HG03439 (cell line): ENCODE data around the gene GMCL2.
"Not testable (repeated sequence)": the region's sequence is repeated elsewhere in the genome, so short reads cannot be mapped to it uniquely, and the experiment has no call there.

Experiments used
- ATAC-seq: cut with Tn5 transposase; IDR thresholded peaks from one replicate; pipeline ENCODE4 v1.9.1; 2021; ENCODE audit warnings: mild to moderate bottlenecking, moderate library complexity; ENCODE audit not compliant: unreplicated experiment

GMCL2 gene

GRCh38 chr5:178207183-178207916, 20.2 kb upstream of the GMCL2 start:
- no peak for ATAC-seq

GRCh38 chr5:178206166-178207101, 19.3 kb upstream of the GMCL2 start:
- ATAC-seq: no peak

- no peak for ATAC-seq
These were observed 18.5 kb upstream of the GMCL2 start for GRCh38 chr5:178205749-178206047.

GRCh38 chr5:178204935-178205748, 18.0 kb upstream of the GMCL2 start:
- ATAC-seq: peak; percentile 47

- ATAC-seq: peak; percentile 80
These were observed 17.2 kb upstream of the GMCL2 start, which contains the start of gene HNRNPAB for GRCh38 chr5:178204182-178204934. TSS of gene HNRNPAB (plus strand) at chr5:178204533. CDS start at chr5:178204838, 305 bp downstream.

DNA sequence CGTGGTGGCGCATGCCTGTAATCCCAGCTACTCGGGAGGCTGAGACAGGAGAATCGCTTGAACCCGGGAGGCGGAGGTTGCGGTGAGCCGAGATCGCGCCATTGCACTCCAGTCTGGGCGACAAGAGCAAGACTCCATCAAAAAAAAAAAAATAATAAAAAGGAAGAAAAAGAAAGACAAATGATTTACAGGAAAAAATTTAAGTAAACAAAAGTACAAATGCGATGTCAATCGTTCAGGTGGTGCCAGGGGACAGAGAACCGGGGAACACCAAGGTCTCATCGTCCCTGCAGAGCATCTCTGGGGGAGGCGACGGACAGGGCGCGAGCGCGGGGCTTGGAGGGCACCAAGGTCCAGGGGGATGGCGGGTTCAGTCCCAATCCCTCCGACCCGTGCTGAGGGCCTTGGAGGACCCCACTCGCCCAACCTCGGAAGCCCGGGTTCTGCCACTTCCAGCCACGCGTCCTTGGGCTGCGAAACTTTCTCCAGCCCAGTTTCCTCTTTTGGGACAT, 16.6 kb upstream of the GMCL2 start:
- no peak for ATAC-seq

DNA sequence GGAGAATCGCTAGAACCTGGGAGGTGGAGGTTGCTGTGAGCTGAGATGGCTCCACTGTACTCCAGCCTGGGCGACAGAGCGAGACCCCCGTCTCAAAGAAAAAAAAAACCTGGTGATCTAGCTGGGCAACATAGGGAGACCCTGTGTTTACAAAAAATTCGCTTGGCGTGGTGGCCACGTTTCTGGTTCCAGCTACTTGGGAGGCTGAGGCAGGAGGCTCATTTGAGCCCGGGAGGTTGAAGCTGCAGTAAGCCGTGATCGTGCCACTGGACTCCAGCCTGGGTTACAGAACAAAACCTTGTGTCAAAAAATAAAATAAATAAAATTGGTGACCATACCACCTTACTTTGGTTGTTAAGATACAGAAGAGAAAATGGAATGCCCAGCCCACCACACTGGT, 15.4 kb upstream of the GMCL2 start:
- no peak for ATAC-seq

DNA sequence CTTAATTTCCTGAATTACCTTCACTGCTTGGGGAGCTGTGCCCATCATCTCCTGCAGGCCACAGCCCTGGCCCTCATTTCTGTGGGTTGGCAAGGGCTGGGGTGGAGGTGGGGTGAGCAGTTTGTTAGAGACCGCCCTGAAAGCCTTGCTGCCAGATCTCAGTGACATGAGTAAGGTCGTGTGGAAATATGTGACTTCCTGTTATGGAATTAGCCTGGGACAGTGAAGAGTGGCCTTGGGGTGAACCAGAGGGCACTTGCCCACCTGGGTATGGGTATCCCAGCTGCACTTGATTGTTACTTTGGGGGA, 14.7 kb upstream of the GMCL2 start:
- no peak for ATAC-seq

GRCh38 chr5:178201221-178201926, 14.2 kb upstream of the GMCL2 start:
- no peak for ATAC-seq

GRCh38 chr5:178199581-178200434, 12.6 kb upstream of the GMCL2 start:
- ATAC-seq: no peak

DNA sequence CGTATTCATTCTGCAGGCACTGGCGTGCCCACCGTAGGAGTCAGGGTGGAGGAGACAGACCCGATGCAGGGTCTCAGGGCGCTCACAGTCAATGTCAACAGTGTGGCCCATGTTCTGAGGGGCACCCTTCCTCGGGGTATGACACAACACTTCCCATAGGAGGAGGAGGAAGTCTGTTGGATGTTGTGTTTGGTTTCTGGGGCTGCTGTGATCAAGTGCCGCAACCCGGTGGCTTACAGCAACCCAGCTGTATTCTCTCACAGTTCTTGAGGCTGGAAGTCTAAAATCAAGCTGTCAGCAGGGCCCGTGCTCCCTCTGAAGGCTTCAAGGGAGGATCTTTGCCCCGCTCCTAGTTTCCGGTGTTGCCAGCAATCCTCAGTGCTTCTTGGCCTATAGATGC, 11.5 kb upstream of the GMCL2 start:
- no peak for ATAC-seq

DNA sequence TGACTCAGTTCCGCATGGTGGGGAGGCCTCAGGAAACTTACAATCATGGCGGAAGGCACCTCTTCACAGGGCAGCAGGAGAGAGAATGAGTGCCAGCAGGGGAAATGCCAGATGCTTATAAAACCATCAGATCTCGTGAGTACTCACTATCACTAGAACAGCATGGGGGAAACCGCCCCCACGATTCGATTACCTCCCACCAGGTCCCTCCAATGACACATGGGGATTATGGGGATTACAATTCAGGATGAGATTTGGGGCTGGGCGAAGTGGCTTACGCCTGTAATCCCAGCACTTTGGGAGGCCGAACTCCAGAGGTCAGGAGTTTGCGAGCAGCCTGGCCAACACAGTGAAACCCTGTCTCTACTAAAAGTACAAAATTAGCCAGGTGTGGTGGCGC, 11.0 kb upstream of the GMCL2 start:
- ATAC-seq: not testable (repeated sequence)

DNA sequence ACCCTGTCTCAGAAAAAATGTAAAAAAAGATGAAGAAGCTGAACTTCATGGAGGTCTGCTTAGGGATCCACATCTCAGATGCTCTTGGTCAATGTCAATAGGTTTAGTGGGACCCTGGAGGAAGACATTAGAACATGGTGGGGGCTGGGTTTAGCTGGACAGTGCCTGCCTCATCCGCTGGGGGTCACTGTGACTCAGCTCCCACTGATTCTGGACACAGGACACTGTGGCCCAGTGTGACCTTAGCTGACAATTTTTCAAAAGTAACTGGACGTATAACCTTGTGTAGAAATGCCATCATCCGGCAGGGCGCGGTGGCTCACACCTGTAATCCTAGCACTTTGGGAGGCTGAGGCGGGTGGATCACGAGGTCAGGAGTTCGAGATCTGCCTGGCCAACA, 9.8 kb upstream of the GMCL2 start:
- ATAC-seq: no peak

- no peak for ATAC-seq
These were observed 9.2 kb upstream of the GMCL2 start for GRCh38 chr5:178196281-178196812.

DNA sequence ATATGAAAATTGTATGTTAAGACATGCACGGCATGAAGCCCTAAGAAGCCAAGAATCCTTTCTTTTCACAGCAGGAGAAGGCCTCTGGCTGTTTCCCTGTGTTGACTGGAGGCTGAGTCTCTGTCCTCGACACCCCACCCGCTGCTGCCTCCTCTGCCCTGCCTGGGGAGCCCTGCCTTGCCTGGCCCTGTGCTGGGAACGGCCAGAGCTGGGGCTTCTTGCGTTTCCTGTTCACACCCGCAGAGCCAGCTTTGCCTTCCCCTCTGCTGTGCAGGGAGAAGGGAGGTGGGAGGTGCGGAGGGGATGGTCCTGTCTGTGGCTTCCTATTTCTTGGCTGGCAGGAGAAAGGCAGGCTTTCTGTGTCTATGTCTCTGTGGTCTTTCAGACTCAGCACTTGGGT, 6.9 kb upstream of the GMCL2 start:
- no peak for ATAC-seq

GRCh38 chr5:178193251-178193809, 6.2 kb upstream of the GMCL2 start:
- no peak for ATAC-seq

GRCh38 chr5:178192787-178193186, 5.6 kb upstream of the GMCL2 start:
- ATAC-seq: no peak

GRCh38 chr5:178192244-178192643, 5.1 kb upstream of the GMCL2 start:
- no peak for ATAC-seq
